Peyer's patch (tissue), 4 donors: ENCODE results near the gene UTP4.

Experiments used
- CTCF ChIP-seq, 6 experiments: fragments of 450-650 bp in 4 of 6; fragments of 200-600 bp in 2 of 6; sonication (generic) in 1 of 6; IDR thresholded peaks; one replicate each; pipeline ENCODE4 v1.5.1; 2017 to 2019; ENCODE audit warnings: antibody characterized with exemption in 6 of 6, mild to moderate bottlenecking in 3 of 6, moderate library complexity in 1 of 6
- POLR2A ChIP-seq, 2 donors: fragments of 450-650 bp; IDR thresholded peaks; one replicate each; pipeline ENCODE4 v1.5.1; 2017; ENCODE audit warnings: antibody characterized with exemption in 2 of 2, mild to moderate bottlenecking in 2 of 2, moderate library complexity in 2 of 2

- TF ChIP-seq CTCF (IDR thresholded peaks at IDR 0.05) = no peak
- no peak for TF ChIP-seq POLR2A (IDR thresholded peaks at IDR 0.05)
These were observed 16.1 kb upstream of the UTP4 start for GRCh38 chr16:69116256-69116875.
